ENCODE measurements around the gene TSKS. TPM values are rescaled to one million over a fixed set of nuclear protein-coding genes. Genes with fewer than 3 reads are reported as not detected.

The TSKS gene
- 0.28 TPM in 1 of 2 replicates, not detected in the other for total RNA-seq

GRCh38 chr19:49763230-49763629 is at the start of gene TSKS:
TSS of gene TSKS (minus strand) at chr19:49763306. CDS start at chr19:49763247, 59 bp downstream.

DNA sequence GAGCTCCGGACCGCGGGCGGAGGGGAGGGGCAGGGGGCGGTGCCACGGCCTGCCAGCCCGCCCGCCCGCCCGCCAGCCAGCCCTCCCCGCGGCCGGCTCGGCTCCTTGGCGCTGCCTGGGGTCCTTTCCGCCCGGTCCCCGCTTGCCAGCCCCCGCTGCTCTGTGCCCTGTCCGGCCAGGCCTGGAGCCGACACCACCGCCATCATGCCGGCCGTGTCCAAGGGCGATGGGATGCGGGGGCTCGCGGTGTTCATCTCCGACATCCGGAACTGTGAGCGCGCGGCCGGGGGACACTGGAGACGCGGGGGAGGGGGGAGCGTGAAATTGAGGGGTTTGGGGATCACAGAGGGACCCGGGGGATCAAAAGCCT is 3.8 kb upstream of the TSKS start, which contains the start of gene AP2A1:
Gene AP2A1, plus strand, starts transcription at position 72 of the 370 bp plus-strand sequence. Its CDS starts 133 bp downstream, at position 205.

GRCh38 chr19:49690656-49691242 is 72.4 kb downstream of the TSKS start, which contains the start of gene CPT1C:
TSS of gene CPT1C (plus strand) at chr19:49691116. CDS start at chr19:49692253, 1,137 bp downstream.

Other genes with a start within 250 kb of the TSKS start
- 388 and 521 TPM in 2 replicates for gene RCN3, start 235.3 kb downstream of the TSKS start, total RNA-seq
- gene NOSIP, start 182.8 kb downstream of the TSKS start, total RNA-seq, result 28.3 and 49.6 TPM in 2 replicates
- 0.23 and 0.89 TPM in 2 replicates for gene PRRG2, start 182.0 kb downstream of the TSKS start, total RNA-seq
- 2.7 and 5.2 TPM in 2 replicates for gene PRR12, start 172.1 kb downstream of the TSKS start, total RNA-seq
- gene RRAS, start 123.2 kb downstream of the TSKS start, total RNA-seq, result 45.1 and 75.3 TPM in 2 replicates
- gene SCAF1, start 121.1 kb downstream of the TSKS start, total RNA-seq, result 18.4 and 40.9 TPM in 2 replicates
- 33.0 and 64.1 TPM in 2 replicates for gene IRF3, start 97.4 kb downstream of the TSKS start, total RNA-seq
- 1.5 and 2.4 TPM in 2 replicates for gene BCL2L12, start 97.4 kb downstream of the TSKS start, total RNA-seq
- 303 and 388 TPM in 2 replicates for gene PRMT1, start 86.0 kb downstream of the TSKS start, total RNA-seq
- 0.51 and 0.59 TPM in 2 replicates for gene ADM5, start 73.7 kb downstream of the TSKS start, total RNA-seq
- 18.4 and 18.7 TPM in 2 replicates for gene CPT1C, start 72.2 kb downstream of the TSKS start, total RNA-seq
- 63.0 and 125 TPM in 2 replicates for gene AP2A1, start 3.7 kb upstream of the TSKS start, total RNA-seq
- gene FUZ, start 50.0 kb upstream of the TSKS start, total RNA-seq, result 10.4 and 16.1 TPM in 2 replicates
- 28.9 and 32.4 TPM in 2 replicates for gene MED25, start 55.0 kb upstream of the TSKS start, total RNA-seq
- gene PTOV1, start 87.9 kb upstream of the TSKS start, total RNA-seq, result 58.5 and 74.6 TPM in 2 replicates
- gene PNKP, start 104.3 kb upstream of the TSKS start, total RNA-seq, result 40.2 and 40.4 TPM in 2 replicates
- gene AKT1S1, start 114.0 kb upstream of the TSKS start, total RNA-seq, result 9.8 and 13.5 TPM in 2 replicates
- gene TBC1D17, start 114.4 kb upstream of the TSKS start, total RNA-seq, result 10.1 and 16.1 TPM in 2 replicates
- gene IL4I1, start 133.6 kb upstream of the TSKS start, total RNA-seq, result 2.1 TPM in 2 replicates
- gene ATF5, start 165.9 kb upstream of the TSKS start, total RNA-seq, result 4.5 and 4.8 TPM in 2 replicates
- gene NUP62, start 166.2 kb upstream of the TSKS start, total RNA-seq, result 19.6 and 36.5 TPM in 2 replicates
- gene SIGLEC11, start 197.9 kb upstream of the TSKS start, total RNA-seq, result not detected in 2 replicates

Data from smooth muscle cell of the umbilical artery (primary cell).